Activated naive CD8-positive, alpha-beta T cell treated with anti-CD3 and anti-CD28 coated beads for 36 hours (primary cell): ENCODE data around the gene FRZB. TPM values are rescaled to one million over a fixed set of nuclear protein-coding genes. Genes with fewer than 3 reads are reported as not detected.

Source experiments
- DNase-seq: peaks from one replicate; pipeline ENCODE4 v3.0.0; 2021
- H3K27ac Mint-ChIP-seq: one replicate; pipeline ENCODE4 v1.8.0; 2022; ENCODE audit warnings: mild to moderate bottlenecking, moderate library complexity, mixed read lengths
- H3K27me3 Mint-ChIP-seq: one replicate; pipeline ENCODE4 v1.8.0; 2022; ENCODE audit warnings: mild to moderate bottlenecking, mixed read lengths
- H3K36me3 Mint-ChIP-seq: one replicate; pipeline ENCODE4 v1.8.0; 2021; ENCODE audit warnings: mild to moderate bottlenecking, mixed read lengths
- H3K4me1 Mint-ChIP-seq: one replicate; pipeline ENCODE4 v1.8.0; 2021; ENCODE audit warnings: mixed read lengths
- H3K4me3 Mint-ChIP-seq: one replicate; pipeline ENCODE4 v1.8.0; 2022; ENCODE audit warnings: mild to moderate bottlenecking, moderate library complexity, mixed read lengths
- H3K9me3 Mint-ChIP-seq: one replicate; pipeline ENCODE4 v1.8.0; 2022; ENCODE audit warnings: mixed read lengths
- total RNA-seq, 2 experiments: library from RNA; stranded (reverse); gene quantifications; one replicate each; pipeline ENCODE4 v1.2.3, GENCODE V29; 2021

The FRZB gene, protein sequence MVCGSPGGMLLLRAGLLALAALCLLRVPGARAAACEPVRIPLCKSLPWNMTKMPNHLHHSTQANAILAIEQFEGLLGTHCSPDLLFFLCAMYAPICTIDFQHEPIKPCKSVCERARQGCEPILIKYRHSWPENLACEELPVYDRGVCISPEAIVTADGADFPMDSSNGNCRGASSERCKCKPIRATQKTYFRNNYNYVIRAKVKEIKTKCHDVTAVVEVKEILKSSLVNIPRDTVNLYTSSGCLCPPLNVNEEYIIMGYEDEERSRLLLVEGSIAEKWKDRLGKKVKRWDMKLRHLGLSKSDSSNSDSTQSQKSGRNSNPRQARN
- not detected for total RNA-seq

- DNase-seq = peak; percentile 3
- no peaks in the 10 kb centered on the region for H3K36me3 Mint-ChIP-seq
- no peaks in the 10 kb centered on the region for H3K9me3 Mint-ChIP-seq
- H3K4me1 Mint-ChIP-seq = peaks cover 10% of the 10 kb centered on the region
- H3K4me3 Mint-ChIP-seq = peak within 1 kb of the TSS; percentile 75
- H3K27ac Mint-ChIP-seq = no peak within 1 kb of the TSS
- H3K27me3 Mint-ChIP-seq = peaks cover 90% of the 10 kb centered on the region
These were observed at the start of gene FRZB for GRCh38 chr2:182866461-182867406. Gene FRZB (minus strand): TSS chr2:182866637. CDS start chr2:182866552, 85 bp downstream.

- Mint-ChIP-seq H3K27ac (no peak overlapping the region), H3K36me3 (no peaks in the 10 kb centered on the region), H3K4me3 (no peak overlapping the region), H3K4me1 (no peaks in the 10 kb centered on the region), H3K9me3 (no peaks in the 10 kb centered on the region), H3K27me3 (peaks cover 7% of the 10 kb centered on the region)
- no peak for DNase-seq
These were observed 49.2 kb upstream of the FRZB start for GRCh38 chr2:182915369-182916326.

DNA sequence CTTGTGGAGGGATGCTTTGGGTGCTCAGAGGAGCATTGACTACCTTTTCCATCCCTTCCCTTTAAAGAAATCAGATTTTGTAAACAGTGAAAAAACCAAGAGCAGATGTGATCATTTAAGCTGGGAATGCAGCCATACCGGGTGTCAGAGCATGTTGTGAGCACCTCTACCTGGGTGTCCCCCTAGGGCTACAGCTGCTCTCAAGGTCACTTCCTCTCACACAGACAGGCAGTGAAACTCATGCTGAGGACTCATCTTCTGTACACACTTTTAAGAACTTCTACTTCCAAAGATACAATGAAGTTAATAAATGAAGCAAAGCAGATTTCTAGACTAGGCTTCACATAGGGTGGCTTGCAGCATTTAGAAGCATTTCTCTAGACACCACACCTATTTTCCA lies 48.4 kb upstream of the FRZB start:
- H3K36me3 Mint-ChIP-seq = no peaks in the 10 kb centered on the region
- no peak overlapping the region for H3K27ac Mint-ChIP-seq
- H3K27me3 Mint-ChIP-seq = peaks cover 12% of the 10 kb centered on the region
- H3K4me3 Mint-ChIP-seq = no peak overlapping the region
- H3K9me3 Mint-ChIP-seq = no peaks in the 10 kb centered on the region
- no peaks in the 10 kb centered on the region for H3K4me1 Mint-ChIP-seq
- no peak for DNase-seq

DNA sequence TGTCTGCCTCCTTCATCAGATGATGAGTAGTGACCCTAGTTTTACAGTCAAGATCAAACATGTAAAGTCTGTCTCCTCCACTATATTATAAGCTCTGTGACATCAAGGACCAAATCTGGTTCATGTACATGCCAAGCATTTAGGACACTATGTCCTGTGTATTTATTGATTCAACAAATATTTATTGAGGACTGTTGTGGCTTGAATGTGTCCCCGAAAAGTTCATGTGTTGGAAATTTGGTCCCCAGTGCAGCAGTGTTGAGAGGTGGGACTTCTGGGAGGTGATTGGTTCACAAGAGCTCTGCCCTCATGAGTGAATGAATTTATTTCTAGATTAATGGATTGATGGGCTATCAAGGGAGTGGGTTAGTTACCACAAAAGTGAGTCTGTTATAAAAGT lies 46.6 kb upstream of the FRZB start:
- Mint-ChIP-seq H3K27ac (no peak overlapping the region), H3K36me3 (no peaks in the 10 kb centered on the region), H3K4me3 (no peak overlapping the region)

DNA sequence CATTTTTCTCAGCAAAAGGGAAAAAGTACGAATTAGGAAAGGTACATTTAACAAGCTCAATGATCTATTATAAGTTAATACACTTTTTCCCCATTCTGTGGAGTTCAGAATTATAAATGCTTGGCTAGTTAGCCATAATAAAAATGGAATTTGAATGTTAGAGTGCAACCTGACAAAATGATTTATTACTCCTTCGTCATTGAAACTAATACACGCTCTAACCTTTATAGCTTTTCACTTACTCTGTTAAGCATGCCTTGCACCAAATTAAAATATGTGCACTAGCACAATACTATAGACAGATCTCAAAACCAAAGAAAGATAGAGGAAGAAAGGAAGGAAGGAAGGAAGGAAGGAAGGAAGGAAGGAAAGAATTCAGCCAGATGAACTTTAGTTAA lies 46.1 kb upstream of the FRZB start:
- no peak for DNase-seq
- Mint-ChIP-seq H3K4me1 (no peaks in the 10 kb centered on the region), H3K9me3 (no peaks in the 10 kb centered on the region), H3K27ac (no peak overlapping the region), H3K27me3 (peaks cover 12% of the 10 kb centered on the region), H3K36me3 (no peaks in the 10 kb centered on the region), H3K4me3 (no peak overlapping the region)

More for the DNA sequence above, 46.6 kb upstream of the FRZB start:
- no peaks in the 10 kb centered on the region for H3K9me3 Mint-ChIP-seq
- H3K4me1 Mint-ChIP-seq = no peaks in the 10 kb centered on the region
- DNase-seq = no peak
- peaks cover 12% of the 10 kb centered on the region for H3K27me3 Mint-ChIP-seq

DNA sequence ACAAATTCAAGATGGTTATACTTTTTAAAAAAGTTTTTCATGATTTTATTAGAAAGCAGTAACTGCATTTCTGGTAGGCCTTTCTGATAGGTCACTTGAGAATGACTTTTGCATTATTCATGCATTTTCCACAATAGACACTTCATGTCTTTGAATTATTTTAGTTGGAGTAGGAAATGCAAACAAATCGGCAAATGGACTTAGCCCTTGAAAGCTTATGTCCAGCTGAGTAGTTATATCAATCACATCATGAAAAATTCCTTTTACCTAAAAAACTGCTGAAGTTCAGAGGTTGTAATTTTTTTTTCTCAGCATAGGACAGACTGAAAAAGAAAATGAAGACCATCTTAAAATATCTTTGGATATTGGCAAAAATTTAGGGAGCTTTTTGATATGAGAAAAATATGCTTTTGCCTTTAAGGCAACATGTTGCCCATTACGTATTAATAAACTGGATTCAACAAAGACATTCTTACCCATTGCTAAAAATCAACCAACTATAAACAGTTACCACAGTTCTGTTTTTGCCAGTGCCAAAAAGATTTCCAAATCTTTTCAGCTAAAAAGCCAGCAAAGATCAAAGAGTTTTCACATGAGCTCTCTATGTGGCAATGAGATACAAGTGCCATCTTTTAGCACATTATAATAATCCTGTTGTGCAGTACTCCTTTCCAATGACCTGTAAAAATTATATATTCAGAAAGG lies 45.5 kb upstream of the FRZB start:
- Mint-ChIP-seq H3K9me3 (no peaks in the 10 kb centered on the region), H3K27me3 (peaks cover 12% of the 10 kb centered on the region), H3K4me3 (no peak overlapping the region), H3K4me1 (no peaks in the 10 kb centered on the region), H3K36me3 (no peaks in the 10 kb centered on the region), H3K27ac (no peak overlapping the region)
- DNase-seq = no peak

GRCh38 chr2:182910965-182911364 lies 44.5 kb upstream of the FRZB start:
- Mint-ChIP-seq H3K36me3 (no peaks in the 10 kb centered on the region), H3K27ac (no peak overlapping the region), H3K4me1 (no peaks in the 10 kb centered on the region), H3K4me3 (no peak overlapping the region), H3K27me3 (peaks cover 8% of the 10 kb centered on the region), H3K9me3 (no peaks in the 10 kb centered on the region)
- DNase-seq = no peak

- Mint-ChIP-seq H3K4me3 (no peak overlapping the region), H3K4me1 (no peaks in the 10 kb centered on the region), H3K9me3 (no peaks in the 10 kb centered on the region)
These were observed 40.8 kb upstream of the FRZB start for GRCh38 chr2:182907081-182907830.

DNA sequence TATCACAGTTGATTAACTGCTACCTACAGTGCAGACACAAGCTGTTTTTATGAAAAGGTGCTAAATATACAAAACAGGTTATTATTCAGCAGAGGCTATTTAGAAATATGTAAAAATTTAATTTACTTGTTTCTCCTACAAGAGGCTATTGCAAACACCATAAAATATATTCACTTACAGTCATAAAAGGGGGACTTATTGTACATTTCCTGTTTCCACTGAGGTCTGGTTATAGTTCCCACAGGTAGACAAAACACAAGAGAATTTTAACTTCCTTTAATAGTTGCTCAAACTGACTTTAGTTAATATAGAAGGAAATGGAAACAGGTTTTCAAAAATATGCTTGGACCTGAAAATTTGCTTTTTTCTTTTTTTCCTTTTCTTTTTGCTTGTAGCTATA lies 40.0 kb upstream of the FRZB start:
- Mint-ChIP-seq H3K27me3 (peaks cover 5% of the 10 kb centered on the region), H3K4me3 (no peak overlapping the region), H3K4me1 (no peaks in the 10 kb centered on the region), H3K36me3 (no peaks in the 10 kb centered on the region), H3K27ac (no peak overlapping the region), H3K9me3 (no peaks in the 10 kb centered on the region)
- DNase-seq = no peak

More at GRCh38 chr2:182907081-182907830, 40.8 kb upstream of the FRZB start:
- Mint-ChIP-seq H3K27me3 (peaks cover 5% of the 10 kb centered on the region), H3K27ac (no peak overlapping the region), H3K36me3 (no peaks in the 10 kb centered on the region)
- DNase-seq = no peak

- Mint-ChIP-seq H3K36me3 (no peaks in the 10 kb centered on the region), H3K27ac (no peak overlapping the region), H3K27me3 (no peaks in the 10 kb centered on the region), H3K9me3 (no peaks in the 10 kb centered on the region), H3K4me3 (no peak overlapping the region), H3K4me1 (no peaks in the 10 kb centered on the region)
- no peak for DNase-seq
These were observed 38.4 kb upstream of the FRZB start for GRCh38 chr2:182904844-182905243.

DNA sequence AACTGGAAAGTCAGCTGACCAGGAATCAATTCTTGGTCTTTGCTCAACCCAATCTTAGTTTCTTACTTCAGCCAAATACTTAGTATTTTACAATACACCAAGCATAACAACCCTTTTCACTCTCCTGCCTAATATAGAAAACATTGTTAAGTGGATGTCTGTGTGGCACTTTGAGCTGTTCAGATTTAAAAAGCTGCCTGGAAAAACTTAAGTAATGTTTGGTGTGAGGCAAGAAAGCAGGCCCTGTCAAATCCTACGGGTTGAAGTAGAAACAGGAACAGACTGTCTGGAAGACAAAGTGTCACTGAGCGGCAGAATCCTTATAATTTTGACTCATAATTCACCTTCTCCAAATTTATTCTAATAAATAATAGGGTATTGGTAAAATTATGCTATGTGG lies 37.1 kb upstream of the FRZB start:
- H3K27me3 Mint-ChIP-seq = no peaks in the 10 kb centered on the region
- no peak for DNase-seq
- H3K4me3 Mint-ChIP-seq = no peak overlapping the region
- no peaks in the 10 kb centered on the region for H3K9me3 Mint-ChIP-seq
- H3K36me3 Mint-ChIP-seq = no peaks in the 10 kb centered on the region
- no peak overlapping the region for H3K27ac Mint-ChIP-seq
- no peaks in the 10 kb centered on the region for H3K4me1 Mint-ChIP-seq

DNA sequence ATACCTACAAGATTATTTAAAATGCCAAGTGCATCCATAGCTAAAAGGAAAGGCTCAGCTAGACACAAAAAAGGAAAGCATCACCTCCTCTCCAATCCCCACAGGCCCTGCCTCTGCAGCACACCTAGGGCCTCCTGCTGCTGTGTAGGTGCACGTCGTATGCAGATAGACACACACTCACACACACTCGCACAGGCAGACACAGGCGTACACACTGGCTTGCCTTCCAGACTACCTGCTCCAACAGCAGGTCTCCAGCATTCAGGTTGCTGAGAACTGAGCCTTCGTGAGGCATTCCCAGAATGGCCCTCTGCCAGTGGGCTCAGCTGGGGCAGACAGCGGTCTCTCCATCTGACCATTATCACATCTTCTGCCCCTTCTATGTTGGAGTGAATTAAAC lies 35.3 kb upstream of the FRZB start:
- Mint-ChIP-seq H3K27ac (no peak overlapping the region), H3K36me3 (no peaks in the 10 kb centered on the region), H3K4me1 (no peaks in the 10 kb centered on the region), H3K9me3 (no peaks in the 10 kb centered on the region), H3K4me3 (no peak overlapping the region), H3K27me3 (peaks cover 5% of the 10 kb centered on the region)
- DNase-seq = no peak

DNA sequence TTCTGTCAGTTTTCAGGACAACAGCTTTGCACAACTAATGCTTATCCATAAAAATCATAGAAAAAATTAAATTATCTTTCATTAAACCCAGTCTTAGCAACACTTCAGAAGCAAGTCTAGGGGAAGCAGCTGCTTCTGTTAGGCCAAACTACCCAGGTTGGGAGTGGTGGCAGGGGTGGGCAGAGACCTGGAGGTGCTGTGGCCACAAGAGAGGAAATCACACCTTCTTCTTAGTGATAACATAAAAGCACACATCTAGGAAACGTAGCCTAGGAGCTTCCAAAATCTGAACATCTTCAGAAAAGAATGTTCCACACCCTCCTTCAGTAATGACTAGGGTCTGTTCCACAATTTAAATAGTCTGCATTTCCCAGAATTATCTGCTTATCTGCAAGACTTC lies 32.3 kb upstream of the FRZB start:
- no peaks in the 10 kb centered on the region for H3K4me1 Mint-ChIP-seq
- H3K36me3 Mint-ChIP-seq = no peaks in the 10 kb centered on the region
- peaks cover 12% of the 10 kb centered on the region for H3K27me3 Mint-ChIP-seq
- H3K9me3 Mint-ChIP-seq = no peaks in the 10 kb centered on the region
- H3K27ac Mint-ChIP-seq = no peak overlapping the region
- no peak for DNase-seq
- H3K4me3 Mint-ChIP-seq = no peak overlapping the region

DNA sequence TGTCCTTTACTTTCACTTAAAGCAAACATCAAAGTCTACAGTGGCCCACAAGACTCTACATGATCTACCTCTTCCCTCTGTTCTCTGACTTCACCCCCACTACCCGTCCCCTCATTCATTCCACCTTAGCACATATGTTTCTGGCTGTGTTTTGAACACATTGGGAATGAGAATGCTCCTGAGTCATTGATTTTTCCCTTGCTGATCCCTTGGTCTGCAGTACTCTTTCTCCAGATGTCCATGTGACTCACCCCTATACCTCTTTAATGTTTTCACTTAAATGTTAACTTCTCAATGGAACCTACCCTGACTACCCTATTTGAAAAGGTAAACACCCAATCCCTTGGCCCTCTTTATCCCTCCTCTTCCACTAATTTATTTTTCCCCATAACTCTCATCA lies 30.7 kb upstream of the FRZB start:
- Mint-ChIP-seq H3K27me3 (peaks cover 12% of the 10 kb centered on the region), H3K4me3 (no peak overlapping the region), H3K9me3 (no peaks in the 10 kb centered on the region), H3K27ac (no peak overlapping the region), H3K36me3 (no peaks in the 10 kb centered on the region), H3K4me1 (no peaks in the 10 kb centered on the region)
- no peak for DNase-seq
